Measurements from ENCODE around the gene SEMA6A.

GRCh38 chr5:116613445-116613844 lies 38.8 kb upstream of the SEMA6A start:
- TF ChIP-seq EP300 (IDR thresholded peaks at IDR 0.05; ENCODE audit: low read depth in 2 of 2, low read length in 2 of 2) (no peak), EP300 (CRISPR knock-in tag; IDR thresholded peaks at IDR 0.05; ENCODE audit: borderline replicate concordance) (no peak), ZUFSP (CRISPR knock-in tag; IDR thresholded peaks at IDR 0.05; ENCODE audit: borderline replicate concordance) (no peak), SPEN (CRISPR knock-in tag; IDR thresholded peaks at IDR 0.05; ENCODE audit: low read depth) (no peak), JUND (CRISPR knock-in tag; IDR thresholded peaks at IDR 0.05) (no peak), ZNF282 (IDR thresholded peaks at IDR 0.05; ENCODE audit: partially characterized antibody) (no peak), SMAD3 (CRISPR knock-in tag; IDR thresholded peaks at IDR 0.05) (no peak), SRSF9 (IDR thresholded peaks at IDR 0.05; ENCODE audit: borderline replicate concordance, insufficient read depth, low read depth, low read length, poor library complexity, severe bottlenecking) (no peak), PRDM15 (CRISPR knock-in tag; IDR thresholded peaks at IDR 0.05) (no peak), ZNF607 (CRISPR knock-in tag; IDR thresholded peaks at IDR 0.05; ENCODE audit: borderline replicate concordance) (no peak)

All from HepG2 (cell line).